ENCODE measurements around the gene TM7SF2. TPM values are rescaled to one million over a fixed set of nuclear protein-coding genes. Genes with fewer than 3 reads are reported as not detected.

Gene TM7SF2
- total and polyA plus RNA-seq, 2 of the 13 experiments (the other 11 are each of a cell fraction or from before 2014, with no cell fraction given), result 56.0 to 66.9 TPM

GRCh38 chr11:65121865-65122696, 10.4 kb downstream of the TM7SF2 start, which contains the start of the genes FAU and MRPL49 (continued):
- no peak for TF ChIP-seq ZBTB37 (CRISPR knock-in tag; IDR thresholded peaks at IDR 0.05)
- TF ChIP-seq, protein P1, sequence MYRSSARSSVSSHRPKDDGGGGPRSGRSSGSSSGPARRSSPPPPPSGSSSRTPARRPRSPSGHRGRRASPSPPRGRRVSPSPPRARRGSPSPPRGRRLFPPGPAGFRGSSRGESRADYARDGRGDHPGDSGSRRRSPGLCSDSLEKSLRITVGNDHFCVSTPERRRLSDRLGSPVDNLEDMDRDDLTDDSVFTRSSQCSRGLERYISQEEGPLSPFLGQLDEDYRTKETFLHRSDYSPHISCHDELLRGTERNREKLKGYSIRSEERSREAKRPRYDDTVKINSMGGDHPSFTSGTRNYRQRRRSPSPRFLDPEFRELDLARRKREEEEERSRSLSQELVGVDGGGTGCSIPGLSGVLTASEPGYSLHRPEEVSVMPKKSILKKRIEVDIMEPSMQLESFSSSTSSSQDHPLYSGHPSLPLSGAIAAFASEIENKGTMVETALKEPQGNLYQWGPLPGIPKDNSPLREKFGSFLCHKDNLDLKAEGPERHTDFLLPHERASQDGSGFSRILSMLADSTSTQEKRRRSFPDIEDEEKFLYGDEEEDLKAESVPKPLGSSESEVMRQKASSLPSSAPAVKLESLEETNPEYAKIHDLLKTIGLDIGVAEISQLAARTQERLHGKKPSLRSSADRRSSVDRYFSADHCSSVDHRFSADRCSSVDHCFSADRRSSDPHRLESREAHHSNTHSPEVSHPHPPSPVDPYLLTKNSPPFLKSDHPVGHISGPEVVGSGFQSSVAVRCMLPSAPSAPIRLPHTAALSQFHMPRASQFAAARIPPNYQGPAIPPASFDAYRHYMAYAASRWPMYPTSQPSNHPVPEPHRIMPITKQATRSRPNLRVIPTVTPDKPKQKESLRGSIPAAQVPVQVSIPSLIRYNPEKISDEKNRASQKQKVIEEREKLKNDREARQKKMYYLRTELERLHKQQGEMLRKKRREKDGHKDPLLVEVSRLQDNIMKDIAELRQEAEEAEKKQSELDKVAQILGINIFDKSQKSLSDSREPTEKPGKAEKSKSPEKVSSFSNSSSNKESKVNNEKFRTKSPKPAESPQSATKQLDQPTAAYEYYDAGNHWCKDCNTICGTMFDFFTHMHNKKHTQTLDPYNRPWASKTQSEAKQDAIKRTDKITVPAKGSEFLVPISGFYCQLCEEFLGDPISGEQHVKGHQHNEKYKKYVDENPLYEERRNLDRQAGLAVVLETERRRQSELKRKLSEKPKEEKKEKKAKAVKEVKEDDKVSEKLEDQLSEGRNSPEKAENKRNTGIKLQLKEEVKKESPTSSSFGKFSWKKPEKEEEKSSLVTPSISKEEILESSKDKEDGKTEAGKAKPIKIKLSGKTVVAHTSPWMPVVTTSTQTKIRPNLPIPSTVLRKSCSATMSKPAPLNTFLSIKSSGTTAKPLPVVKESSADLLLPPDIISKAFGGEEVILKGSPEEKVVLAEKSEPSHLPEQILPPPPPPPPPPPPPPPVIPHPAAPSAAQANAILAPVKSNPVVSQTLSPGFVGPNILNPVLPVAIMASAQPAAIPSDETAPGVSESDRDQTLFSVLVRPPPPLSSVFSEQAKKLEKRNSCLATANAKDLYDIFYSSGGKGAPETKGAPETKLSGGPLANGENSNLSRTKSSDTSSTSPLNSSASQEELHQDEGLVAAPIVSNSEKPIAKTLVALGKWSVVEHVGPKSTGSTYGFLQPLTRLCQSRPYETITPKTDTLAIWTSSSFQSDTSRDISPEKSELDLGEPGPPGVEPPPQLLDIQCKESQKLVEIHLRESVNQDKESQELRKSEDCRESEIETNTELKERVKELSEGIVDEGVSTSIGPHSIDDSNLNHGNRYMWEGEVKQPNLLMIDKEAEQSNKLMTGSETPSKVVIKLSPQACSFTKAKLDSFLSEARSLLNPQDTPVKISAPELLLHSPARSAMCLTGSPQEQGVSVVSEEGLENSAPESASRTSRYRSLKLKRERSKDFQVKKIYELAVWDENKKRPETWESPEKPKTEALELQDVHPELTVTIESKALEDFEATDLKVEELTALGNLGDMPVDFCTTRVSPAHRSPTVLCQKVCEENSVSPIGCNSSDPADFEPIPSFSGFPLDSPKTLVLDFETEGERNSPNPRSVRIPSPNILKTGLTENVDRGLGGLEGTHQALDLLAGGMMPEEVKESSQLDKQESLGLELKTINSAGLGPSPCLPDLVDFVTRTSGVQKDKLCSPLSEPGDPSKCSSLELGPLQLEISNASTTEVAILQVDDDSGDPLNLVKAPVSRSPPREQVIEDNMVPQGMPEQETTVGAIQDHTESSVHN (CRISPR knock-in tag; IDR thresholded peaks at IDR 0.05), result no peak; the same call in 1 of the 2 replicates
- 0 out of 2 replicates have a peak, but pooled peaks have one; percentile 16 for TF ChIP-seq ZNF292 (CRISPR knock-in tag; IDR thresholded peaks at IDR 0.05; ENCODE audit: borderline replicate concordance, low read depth)
- TF ChIP-seq, protein P2, sequence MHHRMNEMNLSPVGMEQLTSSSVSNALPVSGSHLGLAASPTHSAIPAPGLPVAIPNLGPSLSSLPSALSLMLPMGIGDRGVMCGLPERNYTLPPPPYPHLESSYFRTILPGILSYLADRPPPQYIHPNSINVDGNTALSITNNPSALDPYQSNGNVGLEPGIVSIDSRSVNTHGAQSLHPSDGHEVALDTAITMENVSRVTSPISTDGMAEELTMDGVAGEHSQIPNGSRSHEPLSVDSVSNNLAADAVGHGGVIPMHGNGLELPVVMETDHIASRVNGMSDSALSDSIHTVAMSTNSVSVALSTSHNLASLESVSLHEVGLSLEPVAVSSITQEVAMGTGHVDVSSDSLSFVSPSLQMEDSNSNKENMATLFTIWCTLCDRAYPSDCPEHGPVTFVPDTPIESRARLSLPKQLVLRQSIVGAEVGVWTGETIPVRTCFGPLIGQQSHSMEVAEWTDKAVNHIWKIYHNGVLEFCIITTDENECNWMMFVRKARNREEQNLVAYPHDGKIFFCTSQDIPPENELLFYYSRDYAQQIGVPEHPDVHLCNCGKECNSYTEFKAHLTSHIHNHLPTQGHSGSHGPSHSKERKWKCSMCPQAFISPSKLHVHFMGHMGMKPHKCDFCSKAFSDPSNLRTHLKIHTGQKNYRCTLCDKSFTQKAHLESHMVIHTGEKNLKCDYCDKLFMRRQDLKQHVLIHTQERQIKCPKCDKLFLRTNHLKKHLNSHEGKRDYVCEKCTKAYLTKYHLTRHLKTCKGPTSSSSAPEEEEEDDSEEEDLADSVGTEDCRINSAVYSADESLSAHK (CRISPR knock-in tag; IDR thresholded peaks at IDR 0.05; ENCODE audit: borderline replicate concordance), result 0 out of 2 replicates have a peak, but pooled peaks have one; percentile 33
- TF ChIP-seq MEIS2 (CRISPR knock-in tag; IDR thresholded peaks at IDR 0.05), result no peak
- no peak for TF ChIP-seq ZNF24 (IDR thresholded peaks at IDR 0.05)
- TF ChIP-seq ZNF567 (CRISPR knock-in tag; IDR thresholded peaks at IDR 0.05; ENCODE audit: borderline replicate concordance), result peak; percentile 91
- no peak for TF ChIP-seq RFX1 (IDR thresholded peaks at IDR 0.05)
- TF ChIP-seq, protein P3, sequence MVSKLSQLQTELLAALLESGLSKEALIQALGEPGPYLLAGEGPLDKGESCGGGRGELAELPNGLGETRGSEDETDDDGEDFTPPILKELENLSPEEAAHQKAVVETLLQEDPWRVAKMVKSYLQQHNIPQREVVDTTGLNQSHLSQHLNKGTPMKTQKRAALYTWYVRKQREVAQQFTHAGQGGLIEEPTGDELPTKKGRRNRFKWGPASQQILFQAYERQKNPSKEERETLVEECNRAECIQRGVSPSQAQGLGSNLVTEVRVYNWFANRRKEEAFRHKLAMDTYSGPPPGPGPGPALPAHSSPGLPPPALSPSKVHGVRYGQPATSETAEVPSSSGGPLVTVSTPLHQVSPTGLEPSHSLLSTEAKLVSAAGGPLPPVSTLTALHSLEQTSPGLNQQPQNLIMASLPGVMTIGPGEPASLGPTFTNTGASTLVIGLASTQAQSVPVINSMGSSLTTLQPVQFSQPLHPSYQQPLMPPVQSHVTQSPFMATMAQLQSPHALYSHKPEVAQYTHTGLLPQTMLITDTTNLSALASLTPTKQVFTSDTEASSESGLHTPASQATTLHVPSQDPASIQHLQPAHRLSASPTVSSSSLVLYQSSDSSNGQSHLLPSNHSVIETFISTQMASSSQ (IDR thresholded peaks at IDR 0.05; ENCODE audit: low read depth), result peak; percentile 42; the same call in 1 of the 2 replicates
- TF ChIP-seq, protein P3 (CRISPR knock-in tag; IDR thresholded peaks at IDR 0.05; ENCODE audit: borderline replicate concordance), result peak; percentile 79
- TF ChIP-seq EHMT2 (IDR thresholded peaks at IDR 0.05; ENCODE audit: borderline replicate concordance, low read depth, low read length), result no peak

Measured in HepG2 (cell line).